Tibial nerve (tissue), 4 donors: ENCODE measurements around the gene REPS2. TPM values are rescaled to one million over a fixed set of nuclear protein-coding genes. Genes with fewer than 3 reads are reported as not detected.

Experiments used
- DNase-seq, 2 donors: peaks; one replicate each; pipeline ENCODE4 v3.0.0-alpha.2; 2019; ENCODE audit warnings: low spot score in 2 of 2
- H3K27ac ChIP-seq, 4 donors: fragments of 200-600 bp; sonication (generic) in 3 of 4; one replicate each; pipeline ENCODE4 v1.5.1; 2017 to 2019; ENCODE audit warnings: mild to moderate bottlenecking in 1 of 4
- H3K27me3 ChIP-seq, 2 donors: fragments of 200-600 bp; sonication (generic) in 1 of 2; one replicate each; pipeline versions ENCODE4 v1.5.1 to v1.6.0; 2017 to 2019
- H3K36me3 ChIP-seq, 3 donors: fragments of 200-600 bp; sonication (generic); one replicate each; pipeline ENCODE4 v1.5.1; 2018 to 2019
- H3K4me1 ChIP-seq, 4 donors: fragments of 200-600 bp; sonication (generic) in 3 of 4; one replicate each; pipeline ENCODE4 v1.5.1; 2017 to 2019
- H3K4me3 ChIP-seq, 4 donors: fragments of 200-600 bp; sonication (generic) in 3 of 4; one replicate each; pipeline ENCODE4 v1.5.1; 2017 to 2019; ENCODE audit warnings: mild to moderate bottlenecking in 1 of 4, moderate library complexity in 1 of 4
- H3K9me3 ChIP-seq, 4 donors: fragments of 200-600 bp; sonication (generic) in 3 of 4; one replicate each; pipeline ENCODE4 v1.5.1; 2017 to 2019
- EP300 ChIP-seq, 2 donors: sonication (generic); formaldehyde crosslinking; IDR thresholded peaks; one replicate each; pipeline ENCODE4 v1.6.1; 2017; ENCODE audit warnings: antibody characterized with exemption in 2 of 2, mild to moderate bottlenecking in 1 of 2
- POLR2A ChIP-seq, 2 donors: fragments of 450-650 bp; IDR thresholded peaks; one replicate each; pipeline ENCODE4 v1.6.1; 2017; ENCODE audit warnings: antibody characterized with exemption in 2 of 2, mild to moderate bottlenecking in 2 of 2, moderate library complexity in 2 of 2
- WGBS, 2 donors: methylation state at CpG; one replicate each; pipeline ENCODE4 v1.1.5; 2018; 5-methylcytosine and 5-hydroxymethylcytosine counted together
- total RNA-seq, 4 donors: library from RNA; depleted of rRNA; stranded (reverse); fragments of >200 nt; gene quantifications; one replicate each; pipeline ENCODE4 v1.1.0, GENCODE V29; 2016
- TF ChIP-seq, protein P1 (sequence below), 5 experiments: fragments of 200-600 bp in 3 of 5; fragments of 450-650 bp in 2 of 5; sonication (generic) in 3 of 5; IDR thresholded peaks; one replicate each; pipeline ENCODE4 v1.5.1; 2016 to 2019; ENCODE audit warnings: antibody characterized with exemption in 5 of 5, mild to moderate bottlenecking in 3 of 5, moderate library complexity in 2 of 5

REPS2 gene
- total RNA-seq, 4 donors from 2014 or later: 7.5 to 26.0 (median 9.7) TPM

DNA sequence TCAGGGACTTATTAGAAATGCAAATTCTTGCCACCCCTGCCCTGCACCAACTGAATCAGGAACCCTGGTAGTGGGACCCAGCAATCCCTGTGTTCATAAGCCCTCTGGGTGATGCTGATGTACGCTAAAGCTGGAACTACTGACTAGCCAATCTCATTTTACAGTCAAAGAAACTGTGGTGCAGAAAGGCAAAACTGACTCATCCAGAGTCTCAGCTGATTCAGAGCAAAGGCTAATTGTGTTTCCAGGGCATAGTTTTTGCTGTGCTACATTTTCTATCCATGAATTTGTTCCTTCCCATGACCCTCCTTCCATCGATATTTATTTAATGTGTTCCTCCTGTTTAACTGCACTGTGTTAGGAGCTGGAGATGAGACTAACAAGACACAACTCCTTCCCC, 207.5 kb downstream of the REPS2 start:
- WGBS, 2 donors: 61 to 83% methylated on average over 2 of the region's 2 CpGs
- no peak for DNase-seq
- Histone ChIP-seq H3K27me3 (no peaks in the 10 kb centered on the region), H3K4me1 (no peaks in the 10 kb centered on the region), H3K4me3 (no peak overlapping the region), H3K9me3 (no peaks in the 10 kb centered on the region), H3K27ac (no peak overlapping the region), H3K36me3 (no peaks in the 10 kb centered on the region)
- TF ChIP-seq, protein P1, sequence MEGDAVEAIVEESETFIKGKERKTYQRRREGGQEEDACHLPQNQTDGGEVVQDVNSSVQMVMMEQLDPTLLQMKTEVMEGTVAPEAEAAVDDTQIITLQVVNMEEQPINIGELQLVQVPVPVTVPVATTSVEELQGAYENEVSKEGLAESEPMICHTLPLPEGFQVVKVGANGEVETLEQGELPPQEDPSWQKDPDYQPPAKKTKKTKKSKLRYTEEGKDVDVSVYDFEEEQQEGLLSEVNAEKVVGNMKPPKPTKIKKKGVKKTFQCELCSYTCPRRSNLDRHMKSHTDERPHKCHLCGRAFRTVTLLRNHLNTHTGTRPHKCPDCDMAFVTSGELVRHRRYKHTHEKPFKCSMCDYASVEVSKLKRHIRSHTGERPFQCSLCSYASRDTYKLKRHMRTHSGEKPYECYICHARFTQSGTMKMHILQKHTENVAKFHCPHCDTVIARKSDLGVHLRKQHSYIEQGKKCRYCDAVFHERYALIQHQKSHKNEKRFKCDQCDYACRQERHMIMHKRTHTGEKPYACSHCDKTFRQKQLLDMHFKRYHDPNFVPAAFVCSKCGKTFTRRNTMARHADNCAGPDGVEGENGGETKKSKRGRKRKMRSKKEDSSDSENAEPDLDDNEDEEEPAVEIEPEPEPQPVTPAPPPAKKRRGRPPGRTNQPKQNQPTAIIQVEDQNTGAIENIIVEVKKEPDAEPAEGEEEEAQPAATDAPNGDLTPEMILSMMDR (IDR thresholded peaks at IDR 0.05): no peak
- TF ChIP-seq EP300 (IDR thresholded peaks at IDR 0.05): no peak
- no peak for TF ChIP-seq POLR2A (IDR thresholded peaks at IDR 0.05)

DNA sequence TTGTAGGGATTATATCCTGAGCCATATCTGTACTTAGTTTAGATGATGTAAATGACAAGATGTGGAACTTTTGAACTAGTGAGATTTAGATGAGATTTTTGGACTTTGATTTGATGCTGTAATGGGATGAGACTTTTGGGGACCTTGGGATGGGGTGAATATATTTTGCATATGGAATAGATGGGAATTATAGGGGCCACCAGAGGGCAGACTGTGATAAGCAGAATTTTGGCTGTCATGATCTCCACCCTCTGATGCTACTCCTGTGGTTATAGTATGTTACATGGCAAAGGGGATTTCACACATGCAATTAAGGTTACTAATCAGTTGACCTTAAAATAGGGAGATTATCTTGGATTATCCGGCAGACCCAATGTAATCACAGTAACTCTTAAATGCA, 214.5 kb downstream of the REPS2 start:
- no peak for DNase-seq
- TF ChIP-seq, protein P1 (IDR thresholded peaks at IDR 0.05): no peak
- H3K4me1 ChIP-seq: no peaks in the 10 kb centered on the region
- peaks cover 0 to 25% (median 8%) of the 10 kb centered on the region in 4 donors for H3K9me3 ChIP-seq
- WGBS, 2 donors: 93 to 95% methylated on average over 1 of the region's 1 CpG
- no peak overlapping the region for H3K4me3 ChIP-seq
- no peaks in the 10 kb centered on the region for H3K27me3 ChIP-seq
- no peaks in the 10 kb centered on the region for H3K36me3 ChIP-seq
- no peak overlapping the region for H3K27ac ChIP-seq

DNA sequence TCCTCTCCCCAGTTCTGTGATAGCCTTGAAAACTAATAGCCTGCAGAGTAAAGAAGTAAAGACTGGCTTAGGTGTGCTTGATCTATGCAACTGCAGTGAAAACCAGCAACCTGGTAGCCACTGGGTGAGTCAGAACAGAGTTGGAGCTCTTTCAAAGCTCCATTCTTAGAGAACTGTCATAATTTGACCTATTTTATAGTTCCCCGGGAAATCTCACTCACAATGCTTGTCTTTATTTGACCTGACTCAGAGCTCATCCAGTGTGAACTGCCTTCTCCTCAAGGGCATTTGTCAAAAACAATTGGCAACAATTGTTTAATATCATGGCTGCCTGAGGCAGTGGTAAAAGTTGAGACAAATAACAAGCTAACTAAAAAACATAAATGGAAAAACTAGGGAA, 215.5 kb downstream of the REPS2 start:
- no peaks in the 10 kb centered on the region for H3K4me1 ChIP-seq
- no peak for TF ChIP-seq POLR2A (IDR thresholded peaks at IDR 0.05)
- TF ChIP-seq EP300 (IDR thresholded peaks at IDR 0.05): no peak
- TF ChIP-seq, protein P1 (IDR thresholded peaks at IDR 0.05): no peak
- no peak for DNase-seq
- 50 to 79% methylated on average over 1 of the region's 1 CpG for WGBS, 2 donors
- H3K9me3 ChIP-seq: peaks cover 0 to 25% (median 8%) of the 10 kb centered on the region in 4 donors
- H3K36me3 ChIP-seq: no peaks in the 10 kb centered on the region
- no peak overlapping the region for H3K27ac ChIP-seq
- H3K27me3 ChIP-seq: no peaks in the 10 kb centered on the region
- H3K4me3 ChIP-seq: no peak overlapping the region

DNA sequence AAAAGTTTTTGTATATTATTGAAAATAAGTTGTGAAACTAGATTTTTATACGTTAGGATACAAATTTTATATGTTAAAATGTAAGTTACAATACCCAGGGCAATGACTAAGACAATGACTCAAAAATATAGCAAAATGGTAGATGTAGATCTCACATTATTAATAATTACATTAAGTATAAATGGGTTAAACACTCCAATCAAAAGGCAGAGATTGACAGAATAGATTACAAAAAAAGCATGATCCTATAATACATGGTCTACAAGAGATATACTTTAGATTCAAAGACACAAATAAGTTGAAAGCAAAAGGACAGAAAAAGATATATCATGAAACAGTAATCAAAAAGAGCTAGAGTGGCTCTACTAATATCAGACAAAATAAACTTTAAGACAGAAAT, 217.6 kb downstream of the REPS2 start:
- H3K4me3 ChIP-seq: no peak overlapping the region
- H3K27me3 ChIP-seq: no peaks in the 10 kb centered on the region
- WGBS, 2 donors: 85 to 100% methylated on average over 1 of the region's 1 CpG
- DNase-seq: no peak
- TF ChIP-seq EP300 (IDR thresholded peaks at IDR 0.05): no peak
- TF ChIP-seq, protein P1 (IDR thresholded peaks at IDR 0.05): no peak
- TF ChIP-seq POLR2A (IDR thresholded peaks at IDR 0.05): no peak
- peaks cover 0 to 25% (median 8%) of the 10 kb centered on the region in 4 donors for H3K9me3 ChIP-seq
- H3K4me1 ChIP-seq: no peaks in the 10 kb centered on the region
- no peak overlapping the region for H3K27ac ChIP-seq
- no peaks in the 10 kb centered on the region for H3K36me3 ChIP-seq

DNA sequence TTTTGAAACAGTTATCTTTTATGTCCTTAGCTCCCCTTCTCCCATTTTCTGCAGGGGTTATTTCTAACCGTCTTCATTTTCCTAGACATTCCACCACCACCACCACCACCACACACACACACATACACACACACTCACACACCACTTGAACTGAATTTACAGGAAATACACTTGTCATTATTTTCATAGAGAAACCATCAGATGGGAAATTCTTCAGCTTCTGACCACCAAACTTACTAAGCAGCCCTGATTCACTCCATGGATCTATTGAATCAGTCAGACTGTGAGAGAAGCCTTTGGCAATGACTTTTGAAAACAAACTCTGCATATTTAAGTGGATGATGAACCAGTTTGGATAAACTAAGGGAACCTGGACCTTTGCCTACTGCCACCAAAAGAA, 218.5 kb downstream of the REPS2 start:
- Histone ChIP-seq H3K27me3 (no peaks in the 10 kb centered on the region), H3K27ac (no peak overlapping the region), H3K4me1 (no peaks in the 10 kb centered on the region), H3K4me3 (no peak overlapping the region), H3K9me3 (peaks cover 0 to 25% (median 8%) of the 10 kb centered on the region in 4 donors), H3K36me3 (no peaks in the 10 kb centered on the region)
- WGBS, 2 donors: 90 to 94% methylated on average over 1 of the region's 1 CpG
- TF ChIP-seq POLR2A (IDR thresholded peaks at IDR 0.05) (no peak), EP300 (IDR thresholded peaks at IDR 0.05) (no peak)
- TF ChIP-seq, protein P1 (IDR thresholded peaks at IDR 0.05): no peak
- DNase-seq: no peak
